GM19372 (cell line): ENCODE results near the gene MAGI3.
"Not testable (repeated sequence)": the region's sequence is repeated elsewhere in the genome, so short reads cannot be mapped to it uniquely, and the experiment has no call there.

Source experiments
- ATAC-seq: cut with Tn5 transposase; IDR thresholded peaks from one replicate; pipeline ENCODE4 v1.9.1; 2021; ENCODE audit warnings: mild to moderate bottlenecking, low read depth, moderate library complexity; ENCODE audit not compliant: unreplicated experiment

Gene MAGI3

GRCh38 chr1:113552244-113552643, 161.9 kb downstream of the MAGI3 start:
- ATAC-seq = no peak

GRCh38 chr1:113557187-113557586, 166.9 kb downstream of the MAGI3 start:
- no peak for ATAC-seq

- no peak for ATAC-seq
These were observed 175.3 kb downstream of the MAGI3 start for GRCh38 chr1:113565621-113566020.

DNA sequence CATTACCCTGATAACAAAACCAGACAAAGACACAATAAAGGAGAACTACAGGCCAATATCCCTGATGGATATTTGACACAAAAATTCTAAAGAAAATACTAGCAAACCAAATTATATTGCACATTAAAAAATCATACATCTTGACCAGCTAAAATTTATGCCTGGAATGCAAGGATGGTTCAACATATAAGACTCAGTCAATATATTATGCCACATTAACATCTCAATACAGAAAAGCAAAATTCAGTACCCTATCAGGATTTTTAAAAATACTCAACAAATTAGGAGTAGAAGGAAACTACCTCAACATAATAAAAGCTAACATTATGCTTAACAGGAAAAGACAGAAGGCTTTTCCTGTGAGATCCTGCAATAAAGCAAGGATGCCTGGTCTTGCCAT, 177.1 kb downstream of the MAGI3 start:
- no peak for ATAC-seq

- ATAC-seq = not testable (repeated sequence)
These were observed 185.5 kb downstream of the MAGI3 start for GRCh38 chr1:113575744-113576260.

GRCh38 chr1:113576271-113576670, 186.0 kb downstream of the MAGI3 start:
- ATAC-seq = no peak

DNA sequence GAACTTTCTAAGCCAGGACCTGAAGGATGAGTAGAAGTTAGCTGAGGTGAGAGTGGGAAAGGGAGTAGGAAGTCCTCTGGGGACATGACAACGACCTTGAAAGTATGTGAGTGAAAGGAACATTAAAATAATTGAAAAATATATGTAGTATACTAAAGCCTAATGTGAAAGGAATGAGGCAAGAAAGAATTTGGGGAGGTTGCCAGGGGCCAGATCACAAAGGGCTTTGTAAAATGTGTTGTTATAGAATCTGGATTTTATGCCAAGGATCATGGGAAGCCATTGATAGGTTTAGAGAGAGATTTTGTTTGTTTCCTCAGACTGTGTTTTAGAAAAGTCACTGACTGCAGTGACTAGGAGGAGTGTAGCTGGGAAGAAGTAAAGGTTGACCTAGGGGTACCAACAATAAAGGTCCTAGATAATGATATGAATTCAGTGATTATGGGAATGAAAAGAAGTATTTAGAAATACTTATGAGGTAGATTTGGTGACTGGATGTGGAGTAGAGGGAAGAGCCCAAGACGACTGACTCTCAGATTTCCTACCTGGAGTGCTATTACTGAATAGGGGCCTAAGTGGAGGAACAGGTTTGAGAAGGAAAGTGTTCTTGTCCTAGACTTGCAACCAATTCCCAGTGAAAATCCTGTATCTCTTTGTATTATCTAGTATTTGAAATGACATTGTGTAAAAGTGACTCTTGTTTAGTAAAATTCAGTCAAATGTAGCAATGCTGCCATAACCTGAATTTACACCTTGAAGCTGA, 189.1 kb downstream of the MAGI3 start:
- no peak for ATAC-seq

DNA sequence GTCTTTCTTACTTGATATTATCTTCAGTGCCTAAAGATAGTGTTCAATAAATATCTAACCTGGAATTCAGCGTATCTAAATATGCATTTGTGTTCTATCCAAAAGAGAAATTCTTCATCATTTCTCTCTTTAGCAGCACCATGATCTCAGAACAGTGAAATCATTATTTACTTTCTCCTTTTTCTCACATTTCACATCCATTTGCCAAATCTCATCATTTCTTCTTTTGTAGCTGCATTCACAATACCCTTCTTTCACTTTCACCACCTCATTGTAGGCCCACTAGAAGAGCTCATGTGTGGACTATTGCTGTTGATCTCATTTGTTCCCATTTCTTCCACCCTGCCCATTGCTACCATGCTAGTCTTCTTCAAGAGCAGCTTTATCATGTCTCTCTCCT, 191.0 kb downstream of the MAGI3 start:
- no peak for ATAC-seq

DNA sequence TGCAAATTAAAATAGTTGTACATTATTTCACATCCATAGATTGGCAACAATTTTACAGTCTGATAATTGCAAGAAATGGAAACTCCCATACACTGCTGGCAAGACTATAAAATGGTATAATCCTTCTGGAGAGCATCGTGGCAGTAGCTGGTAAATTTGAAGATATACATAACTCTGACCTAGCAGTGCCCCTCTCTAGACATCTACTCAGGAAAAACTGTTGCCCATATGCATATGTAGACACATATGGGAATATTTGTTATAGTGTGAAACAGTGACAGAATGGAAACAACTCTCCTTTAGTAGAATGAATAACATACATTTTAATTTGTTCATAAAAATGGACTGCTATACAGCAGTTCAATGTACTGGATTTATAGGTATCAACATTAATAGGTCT, 191.8 kb downstream of the MAGI3 start:
- no peak for ATAC-seq

- ATAC-seq = no peak
These were observed 197.2 kb downstream of the MAGI3 start for GRCh38 chr1:113587475-113587874.

GRCh38 chr1:113592230-113592629, 201.9 kb downstream of the MAGI3 start:
- ATAC-seq = no peak

GRCh38 chr1:113593550-113594297, 203.4 kb downstream of the MAGI3 start:
- no peak for ATAC-seq

- ATAC-seq = not testable (repeated sequence)
These were observed 214.2 kb downstream of the MAGI3 start for GRCh38 chr1:113604466-113604865.

DNA sequence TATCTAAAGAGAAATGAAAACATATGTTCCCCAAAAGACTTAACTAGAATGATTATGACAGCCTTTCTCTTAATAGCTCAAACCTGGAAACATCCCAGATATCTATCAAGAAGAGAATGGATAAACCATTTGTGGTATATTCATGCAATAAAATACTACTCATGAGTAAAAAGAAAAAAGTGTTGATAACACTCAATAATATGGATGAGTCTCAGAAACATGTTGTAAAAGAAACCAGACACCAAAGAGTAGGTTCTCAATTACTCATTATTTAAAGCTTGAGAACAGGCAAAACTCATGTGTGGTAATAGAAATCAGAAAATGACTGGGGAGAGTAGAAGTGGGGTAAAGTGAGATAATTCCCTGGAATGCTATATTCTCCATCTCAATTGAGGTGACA, 214.8 kb downstream of the MAGI3 start:
- ATAC-seq = no peak

DNA sequence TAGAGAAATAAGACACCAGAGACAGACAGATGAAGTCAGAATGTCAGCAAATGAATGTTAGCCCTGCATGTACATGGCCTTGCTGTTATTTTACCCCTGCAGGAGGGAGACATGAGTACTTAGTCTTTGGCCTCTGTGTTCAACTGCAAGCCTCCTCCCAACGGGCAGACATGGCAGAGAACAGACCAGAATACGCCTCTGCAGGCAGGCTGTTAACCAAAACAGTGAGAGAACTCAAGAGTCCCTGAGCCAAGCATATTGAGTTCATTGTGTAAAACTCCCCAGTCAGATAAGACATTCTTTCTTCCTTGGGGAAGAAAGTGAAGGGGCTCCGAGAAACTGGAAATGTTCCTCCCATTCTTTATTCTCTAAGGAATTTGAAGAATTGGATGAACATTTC, 218.1 kb downstream of the MAGI3 start:
- ATAC-seq = no peak

DNA sequence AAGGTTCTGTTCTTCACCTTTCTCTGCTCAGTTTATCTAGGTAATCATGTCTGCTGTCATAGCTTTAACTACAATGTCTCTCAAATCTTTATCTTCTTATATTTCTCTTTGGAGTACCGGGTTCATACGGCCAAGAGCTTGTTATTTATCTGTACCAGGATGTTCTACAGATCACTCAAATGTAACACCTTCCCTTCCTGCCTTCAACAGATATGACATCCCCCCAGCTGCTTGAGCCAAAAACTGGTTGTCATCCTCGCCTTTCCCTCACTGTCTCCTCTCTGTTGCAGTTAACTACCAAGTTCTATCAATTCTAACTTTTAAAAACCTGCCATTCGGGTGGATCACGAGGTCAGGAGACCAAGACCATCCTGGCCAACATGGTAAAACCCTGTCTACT, 220.1 kb downstream of the MAGI3 start:
- no peak for ATAC-seq

GRCh38 chr1:113615425-113615824, 225.1 kb downstream of the MAGI3 start:
- no peak for ATAC-seq

- ATAC-seq = no peak
These were observed 225.8 kb downstream of the MAGI3 start for GRCh38 chr1:113616156-113616555.

DNA sequence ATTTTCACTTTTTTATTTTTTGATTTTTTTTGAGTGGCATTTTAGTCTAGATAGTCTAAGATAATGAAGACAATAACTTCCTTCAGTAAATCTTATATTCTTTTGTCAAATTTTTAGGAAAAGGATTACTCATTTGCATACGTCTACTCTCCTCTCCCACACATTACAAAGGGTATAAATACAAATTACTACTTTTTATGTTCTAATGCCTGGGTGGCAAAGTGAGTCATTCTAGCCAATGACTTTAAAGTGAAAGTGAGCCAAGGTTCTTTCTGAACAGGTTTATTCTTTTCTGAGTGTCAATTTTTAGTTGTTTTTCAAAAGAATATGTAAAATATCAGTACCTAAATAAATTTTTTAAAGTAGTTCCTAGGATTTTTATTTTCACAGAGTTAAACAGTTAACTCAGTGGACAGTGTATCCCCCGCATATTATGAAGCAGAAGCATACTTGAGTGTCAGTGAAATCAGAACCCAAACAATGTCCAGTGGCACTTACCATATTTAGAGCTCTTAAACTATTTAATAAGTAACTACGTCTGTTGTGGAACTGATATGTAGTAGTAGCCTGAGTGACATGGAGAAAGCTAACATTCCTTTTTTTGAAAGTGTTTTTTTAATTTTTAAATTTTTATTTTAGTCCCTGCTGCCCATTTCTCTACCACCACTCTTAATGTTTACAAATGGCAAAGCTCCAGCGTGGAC, 227.3 kb downstream of the MAGI3 start:
- no peak for ATAC-seq

GRCh38 chr1:113628997-113629396, 238.7 kb downstream of the MAGI3 start:
- ATAC-seq = no peak
